HepG2 (cell line): ENCODE results near the gene SEPTIN2. TPM values are rescaled to one million over a fixed set of nuclear protein-coding genes. Genes with fewer than 3 reads are reported as not detected.

ENCODE experiments used
- AGO2 ChIP-seq: fragments of 200-400 bp; formaldehyde crosslinking; optimal IDR thresholded peaks from 2 replicates; pipeline ENCODE3; 2017; ENCODE audit warnings: mild to moderate bottlenecking, low read depth, low read length, moderate library complexity
- ELF3 ChIP-seq: IDR thresholded peaks from 2 replicates; pipeline ENCODE4 v1.6.1; 2016; ENCODE audit warnings: missing genetic modification reagents, missing compliant biosample characterization
- FOXK1 ChIP-seq: sonication (generic); formaldehyde crosslinking; IDR thresholded peaks from 2 replicates; pipeline ENCODE4 v1.4.0; 2020; ENCODE audit warnings: low read depth, missing genetic modification reagents, borderline replicate concordance
- HOMEZ ChIP-seq: IDR thresholded peaks from 2 replicates; pipeline ENCODE4 v1.6.1; 2016; ENCODE audit warnings: low read depth
- LBX2 ChIP-seq: sonication (generic); formaldehyde crosslinking; IDR thresholded peaks from 2 replicates; pipeline ENCODE4 v1.5.0; 2020; ENCODE audit warnings: missing genetic modification reagents, mild to moderate bottlenecking, borderline replicate concordance
- PBX3 ChIP-seq: sonication (generic); formaldehyde crosslinking; IDR thresholded peaks from 2 replicates; pipeline ENCODE4 v1.8.1; 2023; ENCODE audit warnings: missing genetic modification reagents, inconsistent platforms, borderline replicate concordance
- PCBP1 ChIP-seq: fragments of 200-400 bp; formaldehyde crosslinking; IDR thresholded peaks from 2 replicates; pipeline ENCODE4 v1.6.1; 2017; ENCODE audit warnings: mild to moderate bottlenecking, low read depth, low read length, borderline replicate concordance
- PHF21A ChIP-seq: sonication (generic); formaldehyde crosslinking; IDR thresholded peaks from 2 replicates; pipeline ENCODE4 v1.5.0; 2020; ENCODE audit warnings: mild to moderate bottlenecking, missing genetic modification reagents
- SAFB2 ChIP-seq: sonication (generic); formaldehyde crosslinking; IDR thresholded peaks from 2 replicates; pipeline ENCODE4 v1.5.1; 2020; ENCODE audit warnings: missing genetic modification reagents, low read depth, mild to moderate bottlenecking, borderline replicate concordance
- SOX5 ChIP-seq: IDR thresholded peaks from 2 replicates; pipeline ENCODE4 v1.6.1; 2016; ENCODE audit warnings: borderline replicate concordance
- ZHX2 ChIP-seq, 2 experiments: sonication (generic) in 1 of 2; formaldehyde crosslinking in 1 of 2; IDR thresholded peaks; 2 replicates each; pipeline versions ENCODE4 v1.6.1 to v1.9.0; 2014 to 2022; ENCODE audit warnings: antibody characterized with exemption in 1 of 2, borderline replicate concordance in 1 of 2, inconsistent platforms in 1 of 2, low read depth in 1 of 2, missing genetic modification reagents in 1 of 2
- ZNF101 ChIP-seq: sonication (generic); formaldehyde crosslinking; IDR thresholded peaks from 2 replicates; pipeline ENCODE4 v1.4.0; 2020; ENCODE audit warnings: mild to moderate bottlenecking, low read depth, missing genetic modification reagents, borderline replicate concordance
- ZNF281 ChIP-seq: sonication (generic); formaldehyde crosslinking; IDR thresholded peaks from 2 replicates; pipeline ENCODE4 v1.4.0; 2020; ENCODE audit warnings: missing genetic modification reagents, borderline replicate concordance
- ZNF546 ChIP-seq: sonication (generic); formaldehyde crosslinking; conservative IDR thresholded peaks from 2 replicates; pipeline ENCODE4 v1.8.1; 2023; ENCODE audit warnings: mild to moderate bottlenecking, missing genetic modification reagents
- ZNF598 ChIP-seq: sonication (generic); formaldehyde crosslinking; IDR thresholded peaks from 2 replicates; pipeline ENCODE4 v1.5.1; 2020; ENCODE audit warnings: mild to moderate bottlenecking, missing genetic modification reagents, borderline replicate concordance
- polyA plus RNA-seq, 8 experiments: library from polyadenylated mRNA; depleted of rRNA in 3 of 8; stranded (reverse) in 7 of 8; unstranded in 1 of 8; fragments of >200 nt; fragmentation: Illumina TruSeq in 4 of 8; extraction: Trizol in 4 of 8; gene quantifications; 2 replicates each; pipeline versions ENCODE4 v1.2.1 to v1.2.3, GENCODE V29; 2011 to 2016; ENCODE audit warnings: low read depth in 4 of 8, missing spikeins in 1 of 8, mixed read lengths in 1 of 8; ENCODE audit not compliant: insufficient read depth in 1 of 8
- total RNA-seq, 5 experiments: library from RNA; depleted of rRNA; stranded (reverse); fragments of >200 nt; fragmentation: Illumina TruSeq; extraction: Trizol; gene quantifications; 2 replicates each; pipeline ENCODE4 v1.2.3, GENCODE V29; 2016; ENCODE audit warnings: low read depth in 1 of 5

The SEPTIN2 gene
- total and polyA plus RNA-seq, 2 of the 13 experiments (the other 11 are each of a cell fraction or from before 2014, with no cell fraction given), result 493 to 733 TPM

- TF ChIP-seq ZHX2 (IDR thresholded peaks at IDR 0.05; ENCODE audit: low read depth), result no peak; the same call in 1 of the 2 replicates
- TF ChIP-seq ZHX2 (CRISPR knock-in tag; IDR thresholded peaks at IDR 0.05; ENCODE audit: borderline replicate concordance), result no peak
- TF ChIP-seq PHF21A (CRISPR knock-in tag), result peak; percentile 35; the same call in 1 of the 2 replicates
- TF ChIP-seq SOX5 (CRISPR knock-in tag), result peak; percentile 59
- no peak for TF ChIP-seq PBX3 (CRISPR knock-in tag)
- no peak for TF ChIP-seq ZNF281 (CRISPR knock-in tag)
- TF ChIP-seq ZNF598, result no peak
- TF ChIP-seq ELF3 (CRISPR knock-in tag), result peak; percentile 52; the same call in 1 of the 2 replicates
- no peak for TF ChIP-seq PCBP1
- TF ChIP-seq ZNF546 (CRISPR knock-in tag), result no peak
- TF ChIP-seq FOXK1 (CRISPR knock-in tag), result no peak
- peak; percentile 56; the same call in 1 of the 2 replicates for TF ChIP-seq SAFB2 (CRISPR knock-in tag)
- TF ChIP-seq ZNF101 (CRISPR knock-in tag), result no peak
- TF ChIP-seq AGO2, result no peak
- no peak for TF ChIP-seq LBX2
- TF ChIP-seq HOMEZ, result peak; percentile 74; the same call in 1 of the 2 replicates
These were observed 35.3 kb downstream of the SEPTIN2 start (continued) for GRCh38 chr2:241350878-241351639.
